NCI-H748 (cell line): Measurements from ENCODE around the gene TRMT1.
"Not testable (repeated sequence)": the region's sequence is repeated elsewhere in the genome, so short reads cannot be mapped to it uniquely, and the experiment has no call there.

Experiments
- DNase-seq: peaks from one replicate; lab custom pipeline; 2025; ENCODE audit not compliant: unreplicated experiment; lab: John Stamatoyannopoulos, UW

Gene TRMT1

GRCh38 chr19:13116282-13117175, at the start of gene TRMT1:
TRMT1 (minus strand) TSS chr19:13116740; CDS start chr19:13116399, 341 bp downstream.
- peak; percentile 86 for DNase-seq

- not testable (repeated sequence) for DNase-seq
These were observed 49.6 kb upstream of the TRMT1 start for GRCh38 chr19:13166151-13166550.

GRCh38 chr19:13165162-13165997, 48.8 kb upstream of the TRMT1 start:
- DNase-seq, result no peak

GRCh38 chr19:13164343-13165161, 48.0 kb upstream of the TRMT1 start:
- DNase-seq, result peak; percentile 77

GRCh38 chr19:13163609-13164342, 47.2 kb upstream of the TRMT1 start:
- DNase-seq, result peak; percentile 42

GRCh38 chr19:13162724-13163608, 46.4 kb upstream of the TRMT1 start:
- DNase-seq, result peak; percentile 77

- no peak for DNase-seq
These were observed 44.0 kb upstream of the TRMT1 start for GRCh38 chr19:13160557-13160956.

GRCh38 chr19:13159713-13160112, 43.2 kb upstream of the TRMT1 start:
- no peak for DNase-seq

GRCh38 chr19:13155472-13156359, 39.2 kb upstream of the TRMT1 start:
- peak; percentile 82 for DNase-seq

GRCh38 chr19:13154911-13155471, 38.5 kb upstream of the TRMT1 start:
- DNase-seq, result peak; percentile 87

GRCh38 chr19:13154241-13154778, 37.8 kb upstream of the TRMT1 start:
- DNase-seq, result peak; percentile 65

- peak; percentile 48 for DNase-seq
These were observed 37.2 kb upstream of the TRMT1 start for GRCh38 chr19:13153569-13154240.

GRCh38 chr19:13152974-13153568, 36.5 kb upstream of the TRMT1 start:
- peak; percentile 93 for DNase-seq

GRCh38 chr19:13152356-13152973, 35.9 kb upstream of the TRMT1 start:
- no peak for DNase-seq

- peak; percentile 95 for DNase-seq
These were observed 35.2 kb upstream of the TRMT1 start for GRCh38 chr19:13151605-13152355.
